ENCODE results near the gene PTPN4. TPM values are rescaled to one million over a fixed set of nuclear protein-coding genes. Genes with fewer than 3 reads are reported as not detected.

PTPN4 gene
- total and polyA plus RNA-seq, 2 of the 13 experiments (the other 11 are each of a cell fraction or from before 2014, with no cell fraction given) = 20.3 to 34.6 TPM

GRCh38 chr2:120012771-120013596 lies 253.3 kb downstream of the PTPN4 start, which contains the start of gene EPB41L5 (continued):
- TF ChIP-seq ZNF784 (CRISPR knock-in tag; IDR thresholded peaks at IDR 0.05; ENCODE audit: borderline replicate concordance) (no peak; the same call in 1 of the 2 replicates), ZNF563 (CRISPR knock-in tag; IDR thresholded peaks at IDR 0.05) (peak; percentile 99), ZNF343 (CRISPR knock-in tag; IDR thresholded peaks at IDR 0.05) (peak; percentile 70; the same call in 1 of the 2 replicates), KLF6 (CRISPR knock-in tag; IDR thresholded peaks at IDR 0.05) (peak; percentile 92; the same call in 1 of the 2 replicates), MXI1 (IDR thresholded peaks at IDR 0.05; ENCODE audit: borderline replicate concordance, low read depth, low read length) (peak; percentile 70; the same call in 2 of the 3 replicates), MZF1 (CRISPR knock-in tag; IDR thresholded peaks at IDR 0.05; ENCODE audit: borderline replicate concordance) (no peak), EZH2 (conservative IDR thresholded peaks at IDR 0.05; ENCODE audit: low read depth, low read length) (no peak), FOXC1 (CRISPR knock-in tag; IDR thresholded peaks at IDR 0.05; ENCODE audit: borderline replicate concordance) (peak; percentile 92; the same call in 1 of the 2 replicates), GTF2F1 (IDR thresholded peaks at IDR 0.05; ENCODE audit: low read length) (no peak), ZSCAN5A (CRISPR knock-in tag; IDR thresholded peaks at IDR 0.05; ENCODE audit: borderline replicate concordance) (peak; percentile 13; the same call in 1 of the 2 replicates), KMT2B (CRISPR knock-in tag; IDR thresholded peaks at IDR 0.05) (peak; percentile 66), EED (CRISPR knock-in tag; IDR thresholded peaks at IDR 0.05) (peak; percentile 78; the same call in 1 of the 2 replicates), FOXO1 (CRISPR knock-in tag; IDR thresholded peaks at IDR 0.05) (peak; percentile 72), CHD4 (IDR thresholded peaks at IDR 0.05; ENCODE audit: borderline replicate concordance, low read length) (no peak), ZNF766 (CRISPR knock-in tag; IDR thresholded peaks at IDR 0.05; ENCODE audit: borderline replicate concordance) (no peak; the same call in 1 of the 2 replicates)
- TF ChIP-seq, protein P1, sequence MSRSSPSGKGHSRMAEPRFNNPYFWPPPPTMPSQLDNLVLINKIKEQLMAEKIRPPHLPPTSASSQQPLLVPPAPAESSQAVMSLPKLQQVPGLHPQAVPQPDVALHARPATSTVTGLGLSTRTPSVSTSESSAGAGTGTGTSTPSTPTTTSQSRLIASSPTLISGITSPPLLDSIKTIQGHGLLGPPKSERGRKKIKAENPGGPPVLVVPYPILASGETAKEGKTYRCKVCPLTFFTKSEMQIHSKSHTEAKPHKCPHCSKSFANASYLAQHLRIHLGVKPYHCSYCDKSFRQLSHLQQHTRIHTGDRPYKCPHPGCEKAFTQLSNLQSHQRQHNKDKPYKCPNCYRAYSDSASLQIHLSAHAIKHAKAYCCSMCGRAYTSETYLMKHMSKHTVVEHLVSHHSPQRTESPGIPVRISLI (CRISPR knock-in tag; IDR thresholded peaks at IDR 0.05; ENCODE audit: borderline replicate concordance) = peak; percentile 65; the same call in 1 of the 2 replicates
- TF ChIP-seq, protein P2, sequence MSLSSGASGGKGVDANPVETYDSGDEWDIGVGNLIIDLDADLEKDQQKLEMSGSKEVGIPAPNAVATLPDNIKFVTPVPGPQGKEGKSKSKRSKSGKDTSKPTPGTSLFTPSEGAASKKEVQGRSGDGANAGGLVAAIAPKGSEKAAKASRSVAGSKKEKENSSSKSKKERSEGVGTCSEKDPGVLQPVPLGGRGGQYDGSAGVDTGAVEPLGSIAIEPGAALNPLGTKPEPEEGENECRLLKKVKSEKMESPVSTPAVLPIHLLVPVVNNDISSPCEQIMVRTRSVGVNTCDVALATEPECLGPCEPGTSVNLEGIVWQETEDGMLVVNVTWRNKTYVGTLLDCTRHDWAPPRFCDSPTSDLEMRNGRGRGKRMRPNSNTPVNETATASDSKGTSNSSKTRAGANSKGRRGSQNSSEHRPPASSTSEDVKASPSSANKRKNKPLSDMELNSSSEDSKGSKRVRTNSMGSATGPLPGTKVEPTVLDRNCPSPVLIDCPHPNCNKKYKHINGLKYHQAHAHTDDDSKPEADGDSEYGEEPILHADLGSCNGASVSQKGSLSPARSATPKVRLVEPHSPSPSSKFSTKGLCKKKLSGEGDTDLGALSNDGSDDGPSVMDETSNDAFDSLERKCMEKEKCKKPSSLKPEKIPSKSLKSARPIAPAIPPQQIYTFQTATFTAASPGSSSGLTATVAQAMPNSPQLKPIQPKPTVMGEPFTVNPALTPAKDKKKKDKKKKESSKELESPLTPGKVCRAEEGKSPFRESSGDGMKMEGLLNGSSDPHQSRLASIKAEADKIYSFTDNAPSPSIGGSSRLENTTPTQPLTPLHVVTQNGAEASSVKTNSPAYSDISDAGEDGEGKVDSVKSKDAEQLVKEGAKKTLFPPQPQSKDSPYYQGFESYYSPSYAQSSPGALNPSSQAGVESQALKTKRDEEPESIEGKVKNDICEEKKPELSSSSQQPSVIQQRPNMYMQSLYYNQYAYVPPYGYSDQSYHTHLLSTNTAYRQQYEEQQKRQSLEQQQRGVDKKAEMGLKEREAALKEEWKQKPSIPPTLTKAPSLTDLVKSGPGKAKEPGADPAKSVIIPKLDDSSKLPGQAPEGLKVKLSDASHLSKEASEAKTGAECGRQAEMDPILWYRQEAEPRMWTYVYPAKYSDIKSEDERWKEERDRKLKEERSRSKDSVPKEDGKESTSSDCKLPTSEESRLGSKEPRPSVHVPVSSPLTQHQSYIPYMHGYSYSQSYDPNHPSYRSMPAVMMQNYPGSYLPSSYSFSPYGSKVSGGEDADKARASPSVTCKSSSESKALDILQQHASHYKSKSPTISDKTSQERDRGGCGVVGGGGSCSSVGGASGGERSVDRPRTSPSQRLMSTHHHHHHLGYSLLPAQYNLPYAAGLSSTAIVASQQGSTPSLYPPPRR (CRISPR knock-in tag; IDR thresholded peaks at IDR 0.05; ENCODE audit: borderline replicate concordance) = peak; percentile 76
- TF ChIP-seq, protein P3, sequence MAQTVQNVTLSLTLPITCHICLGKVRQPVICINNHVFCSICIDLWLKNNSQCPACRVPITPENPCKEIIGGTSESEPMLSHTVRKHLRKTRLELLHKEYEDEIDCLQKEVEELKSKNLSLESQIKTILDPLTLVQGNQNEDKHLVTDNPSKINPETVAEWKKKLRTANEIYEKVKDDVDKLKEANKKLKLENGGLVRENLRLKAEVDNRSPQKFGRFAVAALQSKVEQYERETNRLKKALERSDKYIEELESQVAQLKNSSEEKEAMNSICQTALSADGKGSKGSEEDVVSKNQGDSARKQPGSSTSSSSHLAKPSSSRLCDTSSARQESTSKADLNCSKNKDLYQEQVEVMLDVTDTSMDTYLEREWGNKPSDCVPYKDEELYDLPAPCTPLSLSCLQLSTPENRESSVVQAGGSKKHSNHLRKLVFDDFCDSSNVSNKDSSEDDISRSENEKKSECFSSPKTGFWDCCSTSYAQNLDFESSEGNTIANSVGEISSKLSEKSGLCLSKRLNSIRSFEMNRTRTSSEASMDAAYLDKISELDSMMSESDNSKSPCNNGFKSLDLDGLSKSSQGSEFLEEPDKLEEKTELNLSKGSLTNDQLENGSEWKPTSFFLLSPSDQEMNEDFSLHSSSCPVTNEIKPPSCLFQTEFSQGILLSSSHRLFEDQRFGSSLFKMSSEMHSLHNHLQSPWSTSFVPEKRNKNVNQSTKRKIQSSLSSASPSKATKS (CRISPR knock-in tag; IDR thresholded peaks at IDR 0.05) = peak; percentile 89

Measured in HepG2 (cell line).